Measurements from ENCODE around the gene RDH8.
"Not testable (repeated sequence)": the region's sequence is repeated elsewhere in the genome, so short reads cannot be mapped to it uniquely, and the experiment has no call there.

The RDH8 gene

GRCh38 chr19:10020851-10021250 is 7.6 kb downstream of the RDH8 start:
- peaks cover 77% of the 10 kb centered on the region for H3K27me3 ChIP-seq (replicated peaks; ENCODE audit: insufficient read depth, low read length)
- no peaks in the 10 kb centered on the region for H3K9me2 ChIP-seq (replicated peaks; ENCODE audit: insufficient read depth, low read length)
- no peak overlapping the region for H3K9ac ChIP-seq (ENCODE audit: low read length)
- TF ChIP-seq EZH2phosphoT487 (IDR thresholded peaks at IDR 0.05; ENCODE audit: low read length) (no peak), CTCF (IDR thresholded peaks at IDR 0.05; ENCODE audit: low read length) (no peak), EZH2 (optimal IDR thresholded peaks at IDR 0.05; ENCODE audit: low read depth, low read length) (no peak)
- no peaks in the 10 kb centered on the region for H3K9me3 ChIP-seq (replicated peaks; ENCODE audit: insufficient read depth, low read length)
- no peak for DNase-seq
- no peak overlapping the region for H2AFZ ChIP-seq (ENCODE audit: low read length)
- H4K20me1 ChIP-seq (ENCODE audit: insufficient read depth, low read length) = no peaks in the 10 kb centered on the region
- H3F3A ChIP-seq (ENCODE audit: insufficient read depth, low read length) = no peaks in the 10 kb centered on the region
- no peak overlapping the region for H3K4me3 ChIP-seq (ENCODE audit: low read length)
- H3K4me2 ChIP-seq (ENCODE audit: low read depth, low read length) = no peak overlapping the region
- no peaks in the 10 kb centered on the region for H3K4me1 ChIP-seq (ENCODE audit: low read length)
- no peaks in the 10 kb centered on the region for H3K79me2 ChIP-seq (ENCODE audit: low read length)
- no peaks in the 10 kb centered on the region for H3K36me3 ChIP-seq (replicated peaks; ENCODE audit: insufficient read depth, low read length)
- no peak overlapping the region for H3K27ac ChIP-seq (ENCODE audit: low read length)

- H4K20me1 ChIP-seq (ENCODE audit: insufficient read depth, low read length) = no peaks in the 10 kb centered on the region
- no peaks in the 10 kb centered on the region for H3K4me1 ChIP-seq (ENCODE audit: low read length)
- TF ChIP-seq EZH2phosphoT487 (IDR thresholded peaks at IDR 0.05; ENCODE audit: low read length) = no peak
- TF ChIP-seq CTCF (IDR thresholded peaks at IDR 0.05; ENCODE audit: low read length) = no peak
- TF ChIP-seq EZH2 (optimal IDR thresholded peaks at IDR 0.05; ENCODE audit: low read depth, low read length) = no peak
- no peaks in the 10 kb centered on the region for H3F3A ChIP-seq (ENCODE audit: insufficient read depth, low read length)
- no peak overlapping the region for H3K27ac ChIP-seq (ENCODE audit: low read length)
- no peak overlapping the region for H2AFZ ChIP-seq (ENCODE audit: low read length)
- H3K9me2 ChIP-seq (replicated peaks; ENCODE audit: insufficient read depth, low read length) = no peaks in the 10 kb centered on the region
- H3K36me3 ChIP-seq (replicated peaks; ENCODE audit: insufficient read depth, low read length) = no peaks in the 10 kb centered on the region
- no peak overlapping the region for H3K4me3 ChIP-seq (ENCODE audit: low read length)
- H3K27me3 ChIP-seq (replicated peaks; ENCODE audit: insufficient read depth, low read length) = peaks cover 81% of the 10 kb centered on the region
- no peaks in the 10 kb centered on the region for H3K79me2 ChIP-seq (ENCODE audit: low read length)
- H3K9ac ChIP-seq (ENCODE audit: low read length) = no peak overlapping the region
- no peak for DNase-seq
- H3K9me3 ChIP-seq (replicated peaks; ENCODE audit: insufficient read depth, low read length) = no peaks in the 10 kb centered on the region
- H3K4me2 ChIP-seq (ENCODE audit: low read depth, low read length) = no peak overlapping the region
These were observed 8.2 kb downstream of the RDH8 start for GRCh38 chr19:10021446-10021845.

- no peak overlapping the region for H3K9ac ChIP-seq (ENCODE audit: low read length)
- H3K4me1 ChIP-seq (ENCODE audit: low read length) = no peaks in the 10 kb centered on the region
- no peak for TF ChIP-seq EZH2phosphoT487 (IDR thresholded peaks at IDR 0.05; ENCODE audit: low read length)
- TF ChIP-seq CTCF (IDR thresholded peaks at IDR 0.05; ENCODE audit: low read length) = no peak
- TF ChIP-seq EZH2 (optimal IDR thresholded peaks at IDR 0.05; ENCODE audit: low read depth, low read length) = no peak
- H3K79me2 ChIP-seq (ENCODE audit: low read length) = no peaks in the 10 kb centered on the region
- no peak overlapping the region for H2AFZ ChIP-seq (ENCODE audit: low read length)
- H3K4me3 ChIP-seq (ENCODE audit: low read length) = no peak overlapping the region
- H3K36me3 ChIP-seq (replicated peaks; ENCODE audit: insufficient read depth, low read length) = no peaks in the 10 kb centered on the region
- no peak overlapping the region for H3K4me2 ChIP-seq (ENCODE audit: low read depth, low read length)
- H3K27me3 ChIP-seq (replicated peaks; ENCODE audit: insufficient read depth, low read length) = peaks cover 81% of the 10 kb centered on the region
- no peaks in the 10 kb centered on the region for H4K20me1 ChIP-seq (ENCODE audit: insufficient read depth, low read length)
- no peaks in the 10 kb centered on the region for H3F3A ChIP-seq (ENCODE audit: insufficient read depth, low read length)
- H3K9me3 ChIP-seq (replicated peaks; ENCODE audit: insufficient read depth, low read length) = no peaks in the 10 kb centered on the region
- DNase-seq = no peak
- no peaks in the 10 kb centered on the region for H3K9me2 ChIP-seq (replicated peaks; ENCODE audit: insufficient read depth, low read length)
- no peak overlapping the region for H3K27ac ChIP-seq (ENCODE audit: low read length)
These were observed 8.6 kb downstream of the RDH8 start for GRCh38 chr19:10021863-10022262.

- H4K20me1 ChIP-seq (ENCODE audit: insufficient read depth, low read length); H3K79me2 ChIP-seq (ENCODE audit: low read length); H3K4me3 ChIP-seq (ENCODE audit: low read length); H3K27ac ChIP-seq (ENCODE audit: low read length); H3K4me2 ChIP-seq (ENCODE audit: low read depth, low read length); H3K36me3 ChIP-seq (replicated peaks; ENCODE audit: insufficient read depth, low read length); H3K4me1 ChIP-seq (ENCODE audit: low read length); DNase-seq; H3K9me2 ChIP-seq (replicated peaks; ENCODE audit: insufficient read depth, low read length); H3F3A ChIP-seq (ENCODE audit: insufficient read depth, low read length); H3K9ac ChIP-seq (ENCODE audit: low read length); H2AFZ ChIP-seq (ENCODE audit: low read length); H3K9me3 ChIP-seq (replicated peaks; ENCODE audit: insufficient read depth, low read length): not testable (repeated sequence)
- H3K27me3 ChIP-seq (replicated peaks; ENCODE audit: insufficient read depth, low read length) = peaks cover 82% of the 10 kb centered on the region
These were observed 9.8 kb downstream of the RDH8 start for GRCh38 chr19:10023096-10023495.
